Vagina (tissue), 2 donors: Measurements from ENCODE around the gene DPT. TPM values are rescaled to one million over a fixed set of nuclear protein-coding genes. Genes with fewer than 3 reads are reported as not detected.
A peak's percentile ranks its signal among the peaks of the same experiment; 100 is the strongest.
"Not testable (repeated sequence)": the region's sequence is repeated elsewhere in the genome, so short reads cannot be mapped to it uniquely, and the experiment has no call there.

Experiments used
- DNase-seq, 2 donors: peaks; one replicate each; pipeline ENCODE4 v3.0.0-alpha.2; 2017; ENCODE audit errors: extremely low spot score in 2 of 2
- H3K27ac ChIP-seq: fragments of 200-600 bp; sonication (generic); one replicate; pipeline ENCODE4 v1.5.1; 2019
- H3K27me3 ChIP-seq: fragments of 200-600 bp; sonication (generic); one replicate; pipeline ENCODE4 v1.5.1; 2019
- H3K36me3 ChIP-seq, 2 donors: fragments of 200-600 bp; sonication (generic); one replicate each; pipeline ENCODE4 v1.5.1; 2017 to 2019
- H3K4me1 ChIP-seq: fragments of 200-600 bp; sonication (generic); one replicate; pipeline ENCODE4 v1.5.1; 2019
- H3K4me3 ChIP-seq, 2 donors: fragments of 200-600 bp; sonication (generic); 1 replicate in 1 of 2; 2 replicates in 1 of 2; pipeline ENCODE4 v1.5.1; 2016 to 2019
- H3K9me3 ChIP-seq: fragments of 200-600 bp; sonication (generic); one replicate; pipeline ENCODE4 v1.5.1; 2019
- POLR2A ChIP-seq, 2 donors: fragments of 450-650 bp; IDR thresholded peaks; one replicate each; pipeline ENCODE4 v1.6.1; 2017; ENCODE audit warnings: antibody characterized with exemption in 2 of 2, mild to moderate bottlenecking in 2 of 2, moderate library complexity in 2 of 2
- POLR2AphosphoS5 ChIP-seq, 2 donors: sonication (generic); formaldehyde crosslinking; IDR thresholded peaks; one replicate each; pipeline ENCODE4 v1.9.0; 2017; ENCODE audit warnings: antibody characterized with exemption in 2 of 2, mild to moderate bottlenecking in 2 of 2, low read depth in 1 of 2; ENCODE audit not compliant: insufficient read depth in 1 of 2
- intact Hi-C: fragments of 100-400 bp; cut with DNase I; formaldehyde crosslinking; loops from one replicate; pipeline ENCODE4 v1.15.1; 2023
- total RNA-seq: library from RNA; depleted of rRNA; stranded (reverse); fragments of >200 nt; gene quantifications from one replicate; pipeline ENCODE4 v1.2.3, GENCODE V29; 2016
- TF ChIP-seq, protein P1 (sequence below), 3 experiments: fragments of 450-650 bp in 2 of 3; fragments of 200-600 bp in 1 of 3; sonication (generic) in 1 of 3; IDR thresholded peaks; one replicate each; pipeline ENCODE4 v1.5.1; 2017 to 2019; ENCODE audit warnings: antibody characterized with exemption in 3 of 3, mild to moderate bottlenecking in 2 of 3, moderate library complexity in 2 of 3

The DPT gene
- total RNA-seq, 1 donor from 2014 or later, result 154 TPM

DNA sequence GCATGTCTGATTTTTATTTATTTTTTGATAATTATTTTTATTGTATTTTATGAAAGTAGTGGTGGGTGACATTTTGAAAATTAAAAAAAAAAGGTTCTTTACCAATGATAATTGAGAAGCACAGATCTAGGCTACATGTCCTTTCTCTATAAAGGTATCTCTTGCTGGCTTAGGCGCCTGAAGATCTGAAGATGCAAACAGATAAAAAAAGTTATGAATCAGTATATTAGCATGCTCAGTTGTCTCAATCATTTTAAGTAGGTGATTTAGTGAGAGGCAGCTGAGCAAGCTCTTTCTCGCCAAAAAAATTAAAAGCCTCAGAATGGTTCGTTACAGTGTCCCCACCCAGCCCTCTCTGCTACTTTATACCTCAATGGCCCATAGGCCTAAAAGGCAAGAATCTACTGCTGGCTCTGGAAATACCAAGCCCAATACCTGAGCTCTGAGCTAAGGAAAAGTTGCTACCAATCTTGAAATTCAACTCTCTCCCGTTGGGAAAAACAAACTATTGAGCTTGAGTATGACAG is 42.2 kb upstream of the DPT start:
- no peak for DNase-seq
- H3K4me3 ChIP-seq, result no peak overlapping the region
- intact Hi-C loops, result no loop called here
- H3K27me3 ChIP-seq, result no peaks in the 10 kb centered on the region
- peaks cover 6% of the 10 kb centered on the region for H3K4me1 ChIP-seq
- no peaks in the 10 kb centered on the region for H3K36me3 ChIP-seq
- H3K27ac ChIP-seq, result no peak overlapping the region
- no peaks in the 10 kb centered on the region for H3K9me3 ChIP-seq
- TF ChIP-seq, protein P1, sequence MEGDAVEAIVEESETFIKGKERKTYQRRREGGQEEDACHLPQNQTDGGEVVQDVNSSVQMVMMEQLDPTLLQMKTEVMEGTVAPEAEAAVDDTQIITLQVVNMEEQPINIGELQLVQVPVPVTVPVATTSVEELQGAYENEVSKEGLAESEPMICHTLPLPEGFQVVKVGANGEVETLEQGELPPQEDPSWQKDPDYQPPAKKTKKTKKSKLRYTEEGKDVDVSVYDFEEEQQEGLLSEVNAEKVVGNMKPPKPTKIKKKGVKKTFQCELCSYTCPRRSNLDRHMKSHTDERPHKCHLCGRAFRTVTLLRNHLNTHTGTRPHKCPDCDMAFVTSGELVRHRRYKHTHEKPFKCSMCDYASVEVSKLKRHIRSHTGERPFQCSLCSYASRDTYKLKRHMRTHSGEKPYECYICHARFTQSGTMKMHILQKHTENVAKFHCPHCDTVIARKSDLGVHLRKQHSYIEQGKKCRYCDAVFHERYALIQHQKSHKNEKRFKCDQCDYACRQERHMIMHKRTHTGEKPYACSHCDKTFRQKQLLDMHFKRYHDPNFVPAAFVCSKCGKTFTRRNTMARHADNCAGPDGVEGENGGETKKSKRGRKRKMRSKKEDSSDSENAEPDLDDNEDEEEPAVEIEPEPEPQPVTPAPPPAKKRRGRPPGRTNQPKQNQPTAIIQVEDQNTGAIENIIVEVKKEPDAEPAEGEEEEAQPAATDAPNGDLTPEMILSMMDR (IDR thresholded peaks at IDR 0.05), result no peak
- TF ChIP-seq POLR2AphosphoS5 (IDR thresholded peaks at IDR 0.05; ENCODE audit: insufficient read depth in 1 of 2, low read depth in 1 of 2) (no peak), POLR2A (IDR thresholded peaks at IDR 0.05) (no peak)

DNA sequence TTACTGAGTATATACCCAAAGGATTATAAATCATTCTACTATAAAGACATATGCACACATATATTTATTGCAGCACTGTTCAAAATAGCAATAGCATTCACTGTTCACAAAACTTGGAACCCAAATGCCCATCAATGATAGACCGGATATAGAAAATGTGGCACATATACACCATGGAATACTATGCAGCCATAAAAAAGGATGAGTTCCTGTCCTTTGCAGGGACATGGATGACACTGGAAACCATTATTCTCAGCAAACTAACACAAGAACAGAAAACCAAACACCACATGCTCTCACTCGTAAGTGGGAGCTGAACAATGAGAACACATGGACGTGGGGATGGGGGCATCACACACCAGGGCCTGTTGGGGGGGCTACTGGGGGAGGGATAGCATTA is 40.9 kb upstream of the DPT start:
- intact Hi-C loops, H3K27ac ChIP-seq, H3K4me3 ChIP-seq, H3K36me3 ChIP-seq, H3K9me3 ChIP-seq, H3K27me3 ChIP-seq, H3K4me1 ChIP-seq, DNase-seq: not testable (repeated sequence)

DNA sequence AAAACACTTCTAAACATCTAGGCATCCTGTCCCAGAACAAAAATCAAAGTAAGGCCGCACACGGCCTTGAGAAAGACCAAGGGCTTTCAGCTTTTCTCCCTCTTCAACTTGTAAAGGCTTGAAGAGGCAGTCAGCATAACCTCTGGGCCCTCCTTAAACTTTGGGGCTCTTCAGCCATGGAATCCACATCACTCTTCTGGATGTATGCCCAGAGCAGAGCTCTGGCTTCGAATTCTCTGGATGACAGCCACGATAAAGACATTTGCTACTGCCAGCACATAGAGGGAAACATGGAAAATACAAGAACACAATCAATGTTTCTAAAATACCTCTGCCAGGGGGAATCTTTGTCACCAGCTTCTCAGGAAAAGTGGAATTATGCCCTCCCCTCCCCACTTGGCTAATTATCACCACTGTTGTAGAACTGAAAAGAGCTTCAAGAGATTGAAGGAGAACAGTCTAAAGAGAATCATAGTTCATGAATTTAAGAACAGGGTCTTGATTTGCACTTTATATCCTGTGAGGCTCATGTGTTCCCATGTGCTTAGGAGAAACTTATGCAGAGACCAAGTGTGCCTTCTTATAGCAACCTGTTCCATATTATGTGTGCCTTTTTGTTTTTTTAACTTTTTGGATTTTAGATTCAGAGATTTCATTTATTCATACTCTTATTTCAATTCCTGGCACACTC is 39.0 kb upstream of the DPT start:
- Histone ChIP-seq H3K36me3 (no peaks in the 10 kb centered on the region), H3K27ac (peak overlapping the region; percentile 1), H3K4me1 (peaks cover 6% of the 10 kb centered on the region), H3K4me3 (no peak overlapping the region), H3K9me3 (no peaks in the 10 kb centered on the region), H3K27me3 (no peaks in the 10 kb centered on the region)
- no peak for DNase-seq
- TF ChIP-seq, protein P1 (IDR thresholded peaks at IDR 0.05), result no peak
- TF ChIP-seq POLR2A (IDR thresholded peaks at IDR 0.05) (no peak), POLR2AphosphoS5 (IDR thresholded peaks at IDR 0.05; ENCODE audit: insufficient read depth in 1 of 2, low read depth in 1 of 2) (peak in 1 of 2 donors; percentile 24)
- intact Hi-C loops, result no loop called here

DNA sequence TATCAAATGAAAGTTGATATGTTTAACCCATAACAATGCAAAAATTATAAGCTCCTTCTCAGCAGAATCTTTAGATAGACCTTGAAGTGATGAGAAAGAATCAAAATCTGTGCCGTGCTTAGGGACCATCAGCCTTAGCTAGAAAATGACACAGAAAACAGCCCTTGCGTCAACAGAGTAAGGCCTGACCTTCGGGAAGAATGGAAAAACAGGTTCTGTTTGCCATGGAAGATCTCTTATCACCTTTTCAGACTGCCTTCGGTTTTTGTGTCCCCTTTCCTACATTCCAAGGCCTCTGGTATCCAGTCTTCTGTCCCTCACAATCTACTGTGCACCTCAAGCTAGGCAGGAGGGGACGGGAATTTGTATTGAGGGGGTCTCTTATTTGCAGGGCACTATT is 37.6 kb upstream of the DPT start:
- Histone ChIP-seq H3K27ac (no peak overlapping the region), H3K9me3 (no peaks in the 10 kb centered on the region), H3K27me3 (no peaks in the 10 kb centered on the region), H3K4me3 (no peak overlapping the region), H3K4me1 (peaks cover 6% of the 10 kb centered on the region), H3K36me3 (no peaks in the 10 kb centered on the region)
- no peak for TF ChIP-seq POLR2AphosphoS5 (IDR thresholded peaks at IDR 0.05; ENCODE audit: insufficient read depth in 1 of 2, low read depth in 1 of 2)
- TF ChIP-seq POLR2A (IDR thresholded peaks at IDR 0.05), result no peak
- TF ChIP-seq, protein P1 (IDR thresholded peaks at IDR 0.05), result no peak
- no peak for DNase-seq
- intact Hi-C loops, result no loop called here

DNA sequence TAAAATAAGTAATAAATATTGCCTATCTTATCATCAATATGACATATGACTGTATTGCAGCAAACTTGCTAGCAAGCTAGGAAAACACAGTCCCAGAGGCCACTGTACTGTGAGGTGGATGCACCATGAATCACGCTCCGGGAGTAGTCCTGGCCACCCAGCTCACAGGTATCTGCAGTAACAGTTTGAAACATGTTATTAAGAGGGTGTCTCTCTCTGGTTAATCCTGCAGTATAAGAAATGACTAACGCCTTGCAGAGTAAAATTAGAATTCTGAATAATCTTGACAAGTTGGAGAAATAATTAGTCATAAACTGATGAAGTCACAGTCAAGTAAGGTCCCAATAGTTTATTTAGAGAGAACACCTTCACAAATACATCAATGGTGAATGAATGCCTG is 34.0 kb upstream of the DPT start:
- DNase-seq, result no peak
- H3K4me1 ChIP-seq, result peaks cover under 1% of the 10 kb centered on the region
- intact Hi-C loops, result no loop called here
- no peak overlapping the region for H3K4me3 ChIP-seq
- H3K27ac ChIP-seq, result no peak overlapping the region
- TF ChIP-seq, protein P1 (IDR thresholded peaks at IDR 0.05), result no peak
- TF ChIP-seq POLR2A (IDR thresholded peaks at IDR 0.05) (no peak), POLR2AphosphoS5 (IDR thresholded peaks at IDR 0.05; ENCODE audit: insufficient read depth in 1 of 2, low read depth in 1 of 2) (no peak)
- H3K36me3 ChIP-seq, result no peaks in the 10 kb centered on the region
- no peaks in the 10 kb centered on the region for H3K27me3 ChIP-seq
- H3K9me3 ChIP-seq, result no peaks in the 10 kb centered on the region
